Activated T-cell treated with anti-CD3 and anti-CD28 coated beads, Interleukin-2, amount 50 U/mL, for 4 hours (primary cell): ENCODE data around the gene SRPRA. TPM values are rescaled to one million over a fixed set of nuclear protein-coding genes. Genes with fewer than 3 reads are reported as not detected.
A peak's percentile ranks its signal among the peaks of the same experiment; 100 is the strongest.
"Not testable (repeated sequence)": the region's sequence is repeated elsewhere in the genome, so short reads cannot be mapped to it uniquely, and the experiment has no call there.

Experiments used
- ATAC-seq, 2 donors: fragments of 200-7000 bp; cut with Tn5 transposase; one replicate each; pipeline ENCODE4 v1.10.0; 2021
- DNase-seq: peaks from one replicate; pipeline ENCODE4 v3.0.0-alpha.2; 2020
- H3K27me3 Mint-ChIP-seq: one replicate; pipeline ENCODE4 v1.8.0; 2021; ENCODE audit warnings: low read depth, mixed read lengths
- H3K36me3 Mint-ChIP-seq: one replicate; pipeline ENCODE4 v1.8.0; 2022; ENCODE audit warnings: mixed read lengths; ENCODE audit not compliant: insufficient read depth
- H3K4me1 Mint-ChIP-seq: one replicate; pipeline ENCODE4 v1.8.0; 2021; ENCODE audit warnings: low read depth, mixed read lengths
- H3K4me3 Mint-ChIP-seq: one replicate; pipeline ENCODE4 v1.8.0; 2021; ENCODE audit warnings: mild to moderate bottlenecking, moderate library complexity, mixed read lengths
- H3K9me3 Mint-ChIP-seq: one replicate; pipeline ENCODE4 v1.8.0; 2021; ENCODE audit warnings: mixed read lengths
- total RNA-seq, 3 donors: library from RNA; stranded (reverse); gene quantifications; one replicate each; pipeline ENCODE4 v1.2.1, GENCODE V29; 2021

Gene SRPRA
- 100 to 1,000 TPM; 213 to 222 (median 214) TPM for total RNA-seq

- H3K36me3 Mint-ChIP-seq = peaks cover 40% of the 10 kb centered on the region
- H3K27me3 Mint-ChIP-seq = no peaks in the 10 kb centered on the region
- H3K9me3 Mint-ChIP-seq = no peaks in the 10 kb centered on the region
- peaks cover 38% of the 10 kb centered on the region for H3K4me1 Mint-ChIP-seq
- DNase-seq (peak; percentile 100), ATAC-seq (peak; percentile 99)
- peak within 1 kb of the TSS; percentile 99 for H3K4me3 Mint-ChIP-seq
Measured at GRCh38 chr11:126268708-126269579, at the start of gene SRPRA, which contains the start of gene FOXRED1. Gene SRPRA, minus strand, starts transcription at chr11:126268895. Its CDS starts 91 bp downstream, at chr11:126268804. Gene FOXRED1, plus strand, starts transcription at chr11:126269154. Its CDS starts 53 bp downstream, at chr11:126269207.

GRCh38 chr11:126317756-126318573 lies 49.3 kb upstream of the SRPRA start:
- peaks cover 30% of the 10 kb centered on the region for H3K36me3 Mint-ChIP-seq
- peaks cover 10% of the 10 kb centered on the region for H3K9me3 Mint-ChIP-seq
- no peak for DNase-seq
- peak overlapping the region; percentile 59 for H3K4me3 Mint-ChIP-seq
- peak; percentile 62 to 68 for ATAC-seq
- H3K27me3 Mint-ChIP-seq = no peaks in the 10 kb centered on the region
- peaks cover 39% of the 10 kb centered on the region for H3K4me1 Mint-ChIP-seq

- peaks cover 10% of the 10 kb centered on the region for H3K9me3 Mint-ChIP-seq
- ATAC-seq (no peak), DNase-seq (no peak)
- H3K27me3 Mint-ChIP-seq = no peaks in the 10 kb centered on the region
- H3K4me1 Mint-ChIP-seq = peaks cover 39% of the 10 kb centered on the region
- no peak overlapping the region for H3K4me3 Mint-ChIP-seq
- peaks cover 30% of the 10 kb centered on the region for H3K36me3 Mint-ChIP-seq
Measured at GRCh38 chr11:126317432-126317755, 48.7 kb upstream of the SRPRA start.

- peaks cover 42% of the 10 kb centered on the region for H3K36me3 Mint-ChIP-seq
- H3K4me1 Mint-ChIP-seq = peaks cover 35% of the 10 kb centered on the region
- ATAC-seq (no peak), DNase-seq (no peak)
- no peaks in the 10 kb centered on the region for H3K27me3 Mint-ChIP-seq
- H3K4me3 Mint-ChIP-seq = no peak overlapping the region
- peaks cover 10% of the 10 kb centered on the region for H3K9me3 Mint-ChIP-seq
Measured at GRCh38 chr11:126313826-126314225, 45.1 kb upstream of the SRPRA start.

GRCh38 chr11:126312961-126313360 lies 44.3 kb upstream of the SRPRA start:
- no peak for ATAC-seq
- H3K36me3 Mint-ChIP-seq = peaks cover 42% of the 10 kb centered on the region

GRCh38 chr11:126311401-126312291 lies 43.0 kb upstream of the SRPRA start:
- H3K27me3 Mint-ChIP-seq = no peaks in the 10 kb centered on the region
- peaks cover 40% of the 10 kb centered on the region for H3K36me3 Mint-ChIP-seq
- H3K9me3 Mint-ChIP-seq = peaks cover 10% of the 10 kb centered on the region
- no peak for ATAC-seq
- no peak for DNase-seq
- H3K4me3 Mint-ChIP-seq = no peak overlapping the region
- peaks cover 27% of the 10 kb centered on the region for H3K4me1 Mint-ChIP-seq

More at GRCh38 chr11:126312961-126313360, 44.3 kb upstream of the SRPRA start:
- peaks cover 30% of the 10 kb centered on the region for H3K4me1 Mint-ChIP-seq
- no peak for DNase-seq
- H3K4me3 Mint-ChIP-seq = no peak overlapping the region
- H3K9me3 Mint-ChIP-seq = peaks cover 10% of the 10 kb centered on the region
- no peaks in the 10 kb centered on the region for H3K27me3 Mint-ChIP-seq

- Mint-ChIP-seq H3K4me1 (peaks cover 29% of the 10 kb centered on the region), H3K9me3 (peaks cover 4% of the 10 kb centered on the region), H3K27me3 (no peaks in the 10 kb centered on the region), H3K36me3 (peaks cover 35% of the 10 kb centered on the region), H3K4me3 (no peak overlapping the region)
- DNase-seq (no peak), ATAC-seq (no peak)
Measured at GRCh38 chr11:126310992-126311310, 42.3 kb upstream of the SRPRA start.

GRCh38 chr11:126310200-126310991 lies 41.7 kb upstream of the SRPRA start:
- H3K4me1 Mint-ChIP-seq = peaks cover 34% of the 10 kb centered on the region
- no peak overlapping the region for H3K4me3 Mint-ChIP-seq
- DNase-seq (peak; percentile 47), ATAC-seq (peak; percentile 44 to 72)
- H3K9me3 Mint-ChIP-seq = peaks cover 4% of the 10 kb centered on the region
- H3K36me3 Mint-ChIP-seq = peaks cover 36% of the 10 kb centered on the region
- H3K27me3 Mint-ChIP-seq = no peaks in the 10 kb centered on the region

- H3K36me3 Mint-ChIP-seq = peaks cover 27% of the 10 kb centered on the region
Measured at GRCh38 chr11:126308771-126309170, 40.1 kb upstream of the SRPRA start.

GRCh38 chr11:126308271-126308671 lies 39.6 kb upstream of the SRPRA start:
- DNase-seq = no peak
- Mint-ChIP-seq H3K36me3 (peaks cover 24% of the 10 kb centered on the region), H3K4me3 (no peak overlapping the region), H3K4me1 (peaks cover 44% of the 10 kb centered on the region), H3K27me3 (no peaks in the 10 kb centered on the region), H3K9me3 (no peaks in the 10 kb centered on the region)
- no peak for ATAC-seq

More at GRCh38 chr11:126308771-126309170, 40.1 kb upstream of the SRPRA start:
- H3K4me3 Mint-ChIP-seq, H3K9me3 Mint-ChIP-seq, H3K27me3 Mint-ChIP-seq, DNase-seq, ATAC-seq: not testable (repeated sequence)
- H3K4me1 Mint-ChIP-seq = peaks cover 42% of the 10 kb centered on the region

GRCh38 chr11:126307706-126308105 lies 39.0 kb upstream of the SRPRA start:
- Mint-ChIP-seq H3K36me3 (peaks cover 23% of the 10 kb centered on the region), H3K4me1 (peaks cover 46% of the 10 kb centered on the region), H3K9me3 (no peaks in the 10 kb centered on the region), H3K4me3 (no peak overlapping the region), H3K27me3 (no peaks in the 10 kb centered on the region)
- DNase-seq (no peak), ATAC-seq (no peak)

- no peaks in the 10 kb centered on the region for H3K27me3 Mint-ChIP-seq
- H3K36me3 Mint-ChIP-seq = peaks cover 17% of the 10 kb centered on the region
- ATAC-seq (peak; percentile 56 to 64), DNase-seq (no peak)
- no peaks in the 10 kb centered on the region for H3K9me3 Mint-ChIP-seq
- peaks cover 41% of the 10 kb centered on the region for H3K4me1 Mint-ChIP-seq
- peak overlapping the region; percentile 73 for H3K4me3 Mint-ChIP-seq
Measured at GRCh38 chr11:126305699-126306098, 37.0 kb upstream of the SRPRA start.

- H3K4me3 Mint-ChIP-seq = peak overlapping the region; percentile 94
- peaks cover 34% of the 10 kb centered on the region for H3K4me1 Mint-ChIP-seq
- peaks cover 11% of the 10 kb centered on the region for H3K36me3 Mint-ChIP-seq
- H3K27me3 Mint-ChIP-seq = no peaks in the 10 kb centered on the region
- DNase-seq (no peak), ATAC-seq (peak; percentile 0 to 2)
- H3K9me3 Mint-ChIP-seq = no peaks in the 10 kb centered on the region
Measured at GRCh38 chr11:126304457-126305075, 35.9 kb upstream of the SRPRA start.
